Measurements from ENCODE around the gene SCUBE2. TPM values are rescaled to one million over a fixed set of nuclear protein-coding genes. Genes with fewer than 3 reads are reported as not detected.

The SCUBE2 gene
- total and polyA plus RNA-seq, 2 donors (not counting 1 experiment from before 2014, with no cell fraction given) = 0.61 to 1.8 TPM

GRCh38 chr11:9139628-9140357, 48.4 kb upstream of the SCUBE2 start:
- H2AFZ ChIP-seq (ENCODE audit: low read length) = no peak overlapping the region
- no peaks in the 10 kb centered on the region for H3K9me3 ChIP-seq (ENCODE audit: control insufficient read depth, insufficient read depth, low read depth, low read length)
- no peak overlapping the region for H3K4me3 ChIP-seq (replicated peaks in 1 of 4; ENCODE audit: control extremely low read depth in 1 of 4, insufficient read depth in 1 of 4, low read depth in 3 of 4, low read length in 4 of 4)
- peak in 1 of 2 donors; percentile 8 for DNase-seq (ENCODE audit: low read depth in 2 of 2)
- no peaks in the 10 kb centered on the region for H4K20me1 ChIP-seq (ENCODE audit: control insufficient read depth, extremely low read depth, insufficient read depth, low read length)
- no peak overlapping the region for H3K27ac ChIP-seq (ENCODE audit: insufficient read depth, low read length)
- no peaks in the 10 kb centered on the region for H3K79me2 ChIP-seq (ENCODE audit: control insufficient read depth, insufficient read depth, low read length)
- H3K27me3 ChIP-seq (ENCODE audit: control insufficient read depth, insufficient read depth, low read length) = no peaks in the 10 kb centered on the region
- H3K36me3 ChIP-seq (ENCODE audit: control insufficient read depth, insufficient read depth, low read length) = peaks cover 14% of the 10 kb centered on the region
- no peak overlapping the region for H3K4me2 ChIP-seq (ENCODE audit: extremely low read depth, insufficient read depth, low read length)
- H3K9ac ChIP-seq (ENCODE audit: insufficient read depth, low read length) = no peak overlapping the region
- no peak for TF ChIP-seq EZH2 (IDR thresholded peaks at IDR 0.05; ENCODE audit: low read length, missing control alignments)
- TF ChIP-seq, protein P1, sequence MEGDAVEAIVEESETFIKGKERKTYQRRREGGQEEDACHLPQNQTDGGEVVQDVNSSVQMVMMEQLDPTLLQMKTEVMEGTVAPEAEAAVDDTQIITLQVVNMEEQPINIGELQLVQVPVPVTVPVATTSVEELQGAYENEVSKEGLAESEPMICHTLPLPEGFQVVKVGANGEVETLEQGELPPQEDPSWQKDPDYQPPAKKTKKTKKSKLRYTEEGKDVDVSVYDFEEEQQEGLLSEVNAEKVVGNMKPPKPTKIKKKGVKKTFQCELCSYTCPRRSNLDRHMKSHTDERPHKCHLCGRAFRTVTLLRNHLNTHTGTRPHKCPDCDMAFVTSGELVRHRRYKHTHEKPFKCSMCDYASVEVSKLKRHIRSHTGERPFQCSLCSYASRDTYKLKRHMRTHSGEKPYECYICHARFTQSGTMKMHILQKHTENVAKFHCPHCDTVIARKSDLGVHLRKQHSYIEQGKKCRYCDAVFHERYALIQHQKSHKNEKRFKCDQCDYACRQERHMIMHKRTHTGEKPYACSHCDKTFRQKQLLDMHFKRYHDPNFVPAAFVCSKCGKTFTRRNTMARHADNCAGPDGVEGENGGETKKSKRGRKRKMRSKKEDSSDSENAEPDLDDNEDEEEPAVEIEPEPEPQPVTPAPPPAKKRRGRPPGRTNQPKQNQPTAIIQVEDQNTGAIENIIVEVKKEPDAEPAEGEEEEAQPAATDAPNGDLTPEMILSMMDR (conservative IDR thresholded peaks at IDR 0.05 in 1 of 2, IDR thresholded peaks at IDR 0.05 in 1 of 2; ENCODE audit: low read depth in 1 of 2, low read length in 2 of 2) = no peak
- peaks cover 6% of the 10 kb centered on the region for H3K4me1 ChIP-seq (ENCODE audit: control insufficient read depth, extremely low read depth, insufficient read depth, low read length)

- no peak overlapping the region for H3K4me2 ChIP-seq (ENCODE audit: extremely low read depth, insufficient read depth, low read length)
- TF ChIP-seq, protein P1 (conservative IDR thresholded peaks at IDR 0.05 in 1 of 2, IDR thresholded peaks at IDR 0.05 in 1 of 2; ENCODE audit: low read depth in 1 of 2, low read length in 2 of 2) = no peak
- no peak for TF ChIP-seq EZH2 (IDR thresholded peaks at IDR 0.05; ENCODE audit: low read length, missing control alignments)
- peaks cover 10% of the 10 kb centered on the region for H3K36me3 ChIP-seq (ENCODE audit: control insufficient read depth, insufficient read depth, low read length)
These were observed 47.5 kb upstream of the SCUBE2 start for GRCh38 chr11:9138612-9139579.

GRCh38 chr11:9138133-9138453, 46.7 kb upstream of the SCUBE2 start:
- Histone ChIP-seq H3K9me3 (ENCODE audit: control insufficient read depth, insufficient read depth, low read depth, low read length) (no peaks in the 10 kb centered on the region), H3K27ac (ENCODE audit: insufficient read depth, low read length) (peak overlapping the region; percentile 28), H3K4me1 (ENCODE audit: control insufficient read depth, extremely low read depth, insufficient read depth, low read length) (peaks cover 6% of the 10 kb centered on the region), H3K9ac (ENCODE audit: insufficient read depth, low read length) (no peak overlapping the region), H2AFZ (ENCODE audit: low read length) (no peak overlapping the region), H3K27me3 (ENCODE audit: control insufficient read depth, insufficient read depth, low read length) (no peaks in the 10 kb centered on the region), H3K4me2 (ENCODE audit: extremely low read depth, insufficient read depth, low read length) (no peak overlapping the region), H3K79me2 (ENCODE audit: control insufficient read depth, insufficient read depth, low read length) (no peaks in the 10 kb centered on the region), H3K36me3 (ENCODE audit: control insufficient read depth, insufficient read depth, low read length) (peaks cover 6% of the 10 kb centered on the region), H3K4me3 (replicated peaks in 1 of 4; ENCODE audit: control extremely low read depth in 1 of 4, insufficient read depth in 1 of 4, low read depth in 3 of 4, low read length in 4 of 4) (no peak overlapping the region), H4K20me1 (ENCODE audit: control insufficient read depth, extremely low read depth, insufficient read depth, low read length) (no peaks in the 10 kb centered on the region)
- no peak for TF ChIP-seq EZH2 (IDR thresholded peaks at IDR 0.05; ENCODE audit: low read length, missing control alignments)
- TF ChIP-seq, protein P1 (conservative IDR thresholded peaks at IDR 0.05 in 1 of 2, IDR thresholded peaks at IDR 0.05 in 1 of 2; ENCODE audit: low read depth in 1 of 2, low read length in 2 of 2) = no peak
- DNase-seq (ENCODE audit: low read depth in 2 of 2) = no peak

More at GRCh38 chr11:9138612-9139579, 47.5 kb upstream of the SCUBE2 start:
- Histone ChIP-seq H3K4me1 (ENCODE audit: control insufficient read depth, extremely low read depth, insufficient read depth, low read length) (peaks cover 6% of the 10 kb centered on the region), H3K27me3 (ENCODE audit: control insufficient read depth, insufficient read depth, low read length) (no peaks in the 10 kb centered on the region), H3K4me3 (replicated peaks in 1 of 4; ENCODE audit: control extremely low read depth in 1 of 4, insufficient read depth in 1 of 4, low read depth in 3 of 4, low read length in 4 of 4) (no peak overlapping the region), H3K9me3 (ENCODE audit: control insufficient read depth, insufficient read depth, low read depth, low read length) (no peaks in the 10 kb centered on the region), H3K27ac (ENCODE audit: insufficient read depth, low read length) (peak overlapping the region; percentile 28), H2AFZ (ENCODE audit: low read length) (no peak overlapping the region), H3K79me2 (ENCODE audit: control insufficient read depth, insufficient read depth, low read length) (no peaks in the 10 kb centered on the region), H3K9ac (ENCODE audit: insufficient read depth, low read length) (no peak overlapping the region), H4K20me1 (ENCODE audit: control insufficient read depth, extremely low read depth, insufficient read depth, low read length) (no peaks in the 10 kb centered on the region)
- DNase-seq (ENCODE audit: low read depth in 2 of 2) = peak; percentile 83 to 92
